CD4-positive, alpha-beta T cell treated with Interferon alpha-2 for 1 hour (primary cell): ENCODE measurements around the gene TNPO1.

Experiments
- DNase-seq, 2 donors: peaks; one replicate each; pipeline ENCODE4 v3.0.0-alpha.2; 2020 to 2022

TNPO1 gene

GRCh38 chr5:72936893-72937292 lies 120.4 kb downstream of the TNPO1 start:
- DNase-seq = no peak

DNA sequence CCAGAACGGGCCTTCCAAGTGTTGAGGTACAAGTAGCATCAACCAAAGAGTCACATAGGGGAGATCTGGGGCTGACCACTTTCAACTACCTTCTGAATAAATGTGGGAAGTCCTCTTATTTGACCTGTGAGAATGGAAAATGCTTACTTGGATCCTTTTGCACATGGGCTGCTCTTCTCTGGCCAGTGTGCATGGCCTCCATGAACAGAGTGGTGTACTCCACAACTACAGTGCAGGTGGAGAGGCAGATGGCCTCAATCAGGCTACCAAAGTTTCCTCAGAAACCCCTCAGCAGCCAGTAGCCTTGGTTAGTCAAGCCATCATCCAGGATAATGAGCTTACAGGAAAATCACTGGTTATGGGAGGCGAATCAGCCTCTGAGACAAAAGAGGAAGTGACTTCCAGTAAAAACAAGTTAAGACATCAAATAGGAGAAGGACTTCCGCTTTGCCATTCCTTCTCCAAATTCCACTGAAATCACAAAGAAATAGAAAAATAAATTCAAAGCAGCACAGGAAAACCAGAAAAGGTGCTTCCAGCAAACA lies 121.1 kb downstream of the TNPO1 start:
- DNase-seq = no peak

GRCh38 chr5:72938206-72938605 lies 121.7 kb downstream of the TNPO1 start:
- no peak for DNase-seq

- DNase-seq = no peak
Observed at GRCh38 chr5:72940082-72940481, 123.6 kb downstream of the TNPO1 start.

- DNase-seq = no peak
Observed at GRCh38 chr5:72943307-72943706, 126.8 kb downstream of the TNPO1 start.

DNA sequence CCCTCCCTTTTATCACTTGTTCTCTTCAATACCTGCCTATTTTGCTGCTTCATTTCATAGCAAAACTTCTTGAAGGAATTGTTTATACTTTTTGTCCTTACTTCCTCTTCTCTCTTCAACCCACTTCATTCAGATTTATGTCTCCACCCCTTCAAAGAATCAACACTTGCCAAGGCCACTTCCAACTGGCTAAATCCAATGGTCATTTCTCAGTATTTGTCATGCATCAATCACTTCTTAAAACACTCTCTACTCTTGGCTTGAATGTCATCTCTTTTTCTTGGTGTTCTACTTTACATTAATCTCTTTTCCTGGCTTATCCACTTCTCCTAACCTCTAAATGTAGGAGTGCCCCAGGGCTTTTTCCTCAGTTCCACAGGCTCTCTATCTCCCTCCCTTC lies 131.0 kb downstream of the TNPO1 start:
- DNase-seq = no peak

DNA sequence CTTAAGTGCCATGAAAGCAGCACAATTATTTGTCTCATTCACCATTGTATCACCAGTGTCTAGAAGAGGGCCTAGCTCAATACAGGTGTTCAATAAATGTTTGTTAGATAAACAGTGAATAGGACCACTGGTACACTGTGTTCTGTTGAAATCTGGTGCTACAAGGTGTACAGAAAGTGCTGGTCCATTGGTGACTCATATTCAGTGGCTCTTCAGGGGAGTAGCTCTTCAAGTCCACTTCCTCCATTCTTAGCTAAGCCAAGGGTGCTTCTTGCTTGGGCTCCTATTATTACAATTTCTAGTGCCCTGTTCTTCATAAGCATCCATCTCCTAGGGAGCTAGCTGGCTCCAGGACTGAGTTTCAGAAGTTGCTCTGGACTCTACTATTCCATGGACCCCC lies 133.0 kb downstream of the TNPO1 start:
- no peak for DNase-seq

DNA sequence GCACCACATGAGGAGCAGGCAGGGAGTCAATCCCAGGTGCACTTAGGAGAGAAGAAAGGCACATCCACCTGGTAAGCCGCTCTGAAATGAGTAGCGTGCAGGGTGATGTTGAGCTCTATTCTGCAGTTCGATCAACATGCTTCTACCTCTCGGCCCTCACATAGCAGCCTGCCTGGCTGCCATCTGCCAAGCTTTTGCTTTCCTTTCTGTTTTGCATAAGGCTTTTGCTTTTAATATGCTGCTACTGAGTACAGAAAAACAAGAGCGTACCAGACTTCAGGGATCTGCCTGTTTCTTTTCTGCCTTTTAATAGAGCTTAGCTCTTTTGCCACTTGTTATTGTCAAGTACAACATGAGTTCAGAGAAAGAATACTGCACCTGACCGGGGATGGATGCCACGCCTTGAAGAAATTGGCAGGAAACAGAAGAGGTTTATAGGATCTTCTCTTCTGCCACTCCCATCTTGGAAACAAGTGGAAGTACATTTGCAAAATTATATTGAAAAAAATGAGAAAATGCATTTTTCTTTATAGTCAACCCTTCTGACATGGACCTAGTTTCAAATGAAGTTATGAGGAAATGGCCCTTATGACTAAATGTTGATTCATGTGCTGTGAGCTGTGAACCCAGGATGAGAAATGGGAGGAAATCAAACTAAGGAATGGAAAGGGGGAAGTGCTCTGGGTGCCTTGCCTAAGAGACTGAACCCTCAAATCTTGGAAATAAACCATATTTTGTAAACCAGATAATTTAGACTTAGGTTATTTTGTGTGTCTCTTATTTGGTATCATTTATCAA lies 135.4 kb downstream of the TNPO1 start:
- DNase-seq = no peak

DNA sequence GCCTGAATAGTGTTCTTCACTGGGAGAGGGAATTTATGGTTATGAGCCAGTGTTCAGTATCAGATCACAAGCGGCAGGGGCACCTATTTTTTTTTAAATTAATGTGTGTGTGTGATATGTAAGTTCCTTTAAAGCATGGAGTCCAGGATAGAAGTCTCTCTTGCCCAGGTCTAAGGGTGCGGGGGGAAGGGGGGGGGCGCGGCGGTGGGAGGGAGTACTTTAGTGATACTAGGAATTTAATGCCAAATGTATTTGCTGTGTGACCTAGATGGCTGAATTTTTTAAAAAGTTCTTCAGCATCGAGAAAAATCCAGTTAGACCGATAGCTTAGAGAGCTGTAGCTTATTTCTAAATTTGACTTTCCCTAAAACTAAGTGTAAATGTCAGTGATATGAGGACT lies 137.9 kb downstream of the TNPO1 start:
- no peak for DNase-seq

- DNase-seq = peak in 1 of 2 donors; percentile 2
Observed at GRCh38 chr5:72955143-72955767, 138.8 kb downstream of the TNPO1 start.

DNA sequence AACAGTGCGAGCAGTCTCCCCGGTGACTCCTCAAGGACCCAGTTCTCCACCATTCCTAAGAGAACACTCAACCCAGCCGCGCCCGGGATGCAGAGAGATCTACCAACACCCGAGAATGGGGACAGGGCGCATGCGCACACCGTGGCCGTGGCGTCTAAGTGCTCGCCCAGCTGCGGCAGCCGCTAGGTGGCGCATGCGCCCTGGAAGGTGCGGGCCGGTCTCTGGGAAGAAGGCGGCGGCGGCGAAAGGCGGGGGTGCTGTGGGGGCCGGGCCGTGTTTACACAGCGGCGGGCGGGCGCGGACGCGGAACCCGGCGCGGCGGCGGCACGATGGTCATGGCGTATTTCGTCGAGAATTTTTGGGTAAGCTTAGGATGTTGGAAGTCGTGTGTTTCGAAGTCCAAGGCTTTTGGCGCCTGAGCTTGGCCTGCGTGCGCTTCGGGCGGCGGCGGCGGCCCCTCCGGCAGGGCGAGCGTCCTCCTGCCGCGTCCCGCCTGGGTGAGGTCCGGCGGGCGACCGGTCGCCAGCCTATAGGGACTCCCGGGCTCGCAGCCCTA lies 139.4 kb downstream of the TNPO1 start, which contains the start of gene FCHO2:
Gene FCHO2 (plus strand): TSS at position 274 of the 556 bp plus-strand sequence. CDS start 56 bp downstream, at position 330.
- peak; percentile 94 to 95 for DNase-seq

DNA sequence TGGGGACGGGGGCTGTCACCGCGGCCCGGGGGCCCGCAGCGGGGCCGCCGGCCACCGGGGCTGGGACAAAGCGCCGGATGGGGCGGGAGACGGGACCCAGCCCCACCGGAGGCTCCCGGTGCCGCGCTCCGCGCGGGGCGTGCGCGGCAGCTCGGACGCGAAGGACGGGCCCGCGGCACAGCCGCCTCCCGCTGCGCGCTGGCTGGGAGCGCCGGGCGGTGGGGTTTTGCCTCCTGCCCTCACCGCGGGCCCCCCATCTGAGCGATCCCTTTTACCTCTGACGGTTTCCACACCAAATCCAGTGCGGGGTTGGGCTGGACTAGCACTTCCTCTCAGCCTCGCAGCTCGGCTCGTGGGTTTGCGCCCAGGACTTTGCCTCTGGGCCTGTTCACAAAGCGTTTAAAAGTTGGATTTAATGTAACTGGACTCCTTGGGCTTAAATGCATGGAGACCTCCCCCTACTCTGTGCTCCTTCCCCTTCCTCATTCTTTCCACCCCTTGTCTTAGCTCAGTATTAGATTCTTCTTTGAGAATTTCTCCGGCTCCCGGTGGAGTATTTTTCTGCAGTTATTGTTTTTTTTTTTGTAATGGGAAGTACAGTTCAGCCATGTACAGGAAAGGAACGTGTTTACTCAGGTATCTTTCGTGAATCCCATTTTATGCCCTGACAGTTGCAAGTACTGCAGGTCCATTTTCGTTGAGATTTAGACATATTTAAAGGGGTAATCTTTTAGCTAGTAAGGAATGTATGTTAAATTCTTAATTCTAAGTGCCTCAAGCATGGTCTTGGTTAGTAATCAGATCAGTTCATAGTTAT lies 140.1 kb downstream of the TNPO1 start:
- no peak for DNase-seq

- DNase-seq = no peak
Observed at GRCh38 chr5:72957337-72957736, 140.9 kb downstream of the TNPO1 start.

- no peak for DNase-seq
Observed at GRCh38 chr5:72959257-72959656, 142.8 kb downstream of the TNPO1 start.
